A204.1 (cell line): Measurements from ENCODE around the gene IZUMO2.
A peak's percentile ranks its signal among the peaks of the same experiment; 100 is the strongest.
"Not testable (repeated sequence)": the region's sequence is repeated elsewhere in the genome, so short reads cannot be mapped to it uniquely, and the experiment has no call there.

ENCODE experiments used
- FAIRE-seq: peaks from 2 replicates; lab custom pipeline; 2012; peaks lifted over from hg19 to GRCh38; lab: Jason Lieb, UNC

IZUMO2 gene

DNA sequence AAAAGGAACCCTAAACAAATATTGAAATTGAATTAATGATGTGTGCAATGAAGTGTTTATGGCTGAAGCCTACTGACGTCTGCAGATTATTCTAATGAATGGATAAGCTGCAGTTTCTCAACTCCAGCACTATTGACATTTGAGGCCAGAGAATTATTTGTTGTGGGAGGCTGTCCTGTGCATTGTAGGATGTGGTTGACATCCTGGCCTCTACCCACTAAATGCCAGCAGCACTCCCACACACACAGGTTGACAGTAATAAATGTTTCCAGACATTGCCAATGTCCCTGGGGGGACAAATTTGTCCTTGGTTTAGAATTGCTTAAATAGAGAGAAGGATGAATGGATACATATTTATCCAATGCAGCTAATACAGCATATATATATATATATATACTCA lies 21.1 kb upstream of the IZUMO2 start:
- FAIRE-seq: no peak

DNA sequence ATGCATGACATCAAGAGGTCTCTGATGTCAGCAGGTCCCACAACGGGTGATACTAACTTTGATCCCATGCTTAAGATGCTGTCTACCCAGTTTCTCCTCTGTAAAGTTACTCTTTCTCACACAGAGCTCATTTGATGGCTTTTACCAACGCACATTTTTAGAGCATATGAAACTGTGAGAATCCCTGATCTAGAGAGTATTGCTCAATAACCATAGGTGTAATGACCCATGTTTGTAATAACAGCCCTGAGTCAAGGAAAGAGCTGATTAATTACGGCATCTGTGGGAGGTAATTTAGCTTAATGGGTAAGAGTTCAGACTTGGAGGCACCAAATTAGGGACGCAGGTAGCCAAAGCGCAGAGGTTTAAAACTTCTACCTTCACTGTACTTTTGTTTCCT lies 18.0 kb upstream of the IZUMO2 start:
- no peak for FAIRE-seq

DNA sequence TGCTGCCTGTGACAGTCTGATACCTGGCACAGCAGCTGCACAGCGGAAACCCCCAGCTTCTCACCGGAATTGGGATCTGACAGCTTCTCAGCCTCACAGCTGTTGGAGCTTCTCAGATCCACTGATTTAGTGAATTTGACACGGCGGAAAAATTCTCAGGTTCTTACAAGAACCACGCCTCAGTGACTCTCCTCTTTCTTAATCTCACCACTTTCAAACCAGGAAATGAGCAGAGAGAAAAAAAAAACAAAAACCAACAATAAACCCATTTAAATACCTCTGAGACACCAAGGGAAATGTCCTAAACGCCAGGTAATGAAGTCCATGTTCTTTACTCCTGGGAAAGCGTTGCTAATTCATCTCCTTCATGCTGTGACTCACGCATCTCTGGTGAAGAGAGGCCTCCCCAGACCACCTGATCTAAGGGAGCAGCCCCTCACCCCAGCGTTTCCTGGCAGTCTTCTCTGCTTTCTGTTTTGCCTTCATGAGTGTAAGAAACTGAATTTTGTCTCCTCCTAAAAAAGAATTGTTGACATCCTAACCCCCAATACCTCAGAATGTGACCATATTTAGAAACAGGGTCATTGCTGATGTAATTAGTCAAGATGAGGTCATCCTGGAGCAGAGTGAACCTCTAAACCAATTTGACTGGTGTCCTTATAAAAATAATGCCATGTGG lies 15.9 kb upstream of the IZUMO2 start:
- FAIRE-seq: no peak

DNA sequence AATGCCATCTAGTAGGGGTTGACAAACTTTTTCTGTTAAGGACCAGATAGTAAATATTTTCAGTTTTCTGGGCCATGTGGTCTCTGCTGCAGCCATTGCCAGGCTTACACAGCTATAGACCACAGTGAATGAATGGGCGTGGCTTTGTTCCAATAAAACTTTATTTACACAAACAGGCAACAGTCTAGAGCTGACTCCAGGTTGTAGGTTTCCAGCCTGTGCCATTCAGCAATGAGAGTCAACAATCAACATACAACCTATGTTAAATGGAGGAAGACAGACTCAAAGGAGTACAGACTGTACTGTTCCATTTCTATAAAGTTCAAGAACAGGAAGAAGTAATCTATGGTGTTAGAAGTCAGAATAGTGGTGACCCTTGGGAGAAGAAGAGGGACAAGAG lies 15.2 kb upstream of the IZUMO2 start:
- FAIRE-seq: no peak

DNA sequence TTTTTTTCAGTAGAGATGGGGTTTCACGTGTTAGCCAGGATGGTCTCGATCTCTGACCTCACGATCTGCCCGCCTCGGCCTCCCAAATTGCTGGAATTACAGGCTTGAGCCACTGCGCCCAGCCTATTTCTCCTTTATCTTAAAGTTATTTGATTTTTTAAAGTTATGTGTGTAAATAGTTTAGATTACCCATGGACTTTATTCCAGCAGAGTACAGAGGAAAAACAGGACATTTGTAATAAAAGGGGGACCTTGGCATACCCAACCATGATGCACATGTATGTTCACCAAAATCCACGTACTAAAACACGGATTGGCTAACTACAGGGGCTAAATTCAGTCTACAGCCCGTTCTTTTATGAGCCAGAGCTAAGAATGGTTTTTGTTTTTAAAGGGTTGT lies 13.7 kb upstream of the IZUMO2 start:
- no peak for FAIRE-seq

DNA sequence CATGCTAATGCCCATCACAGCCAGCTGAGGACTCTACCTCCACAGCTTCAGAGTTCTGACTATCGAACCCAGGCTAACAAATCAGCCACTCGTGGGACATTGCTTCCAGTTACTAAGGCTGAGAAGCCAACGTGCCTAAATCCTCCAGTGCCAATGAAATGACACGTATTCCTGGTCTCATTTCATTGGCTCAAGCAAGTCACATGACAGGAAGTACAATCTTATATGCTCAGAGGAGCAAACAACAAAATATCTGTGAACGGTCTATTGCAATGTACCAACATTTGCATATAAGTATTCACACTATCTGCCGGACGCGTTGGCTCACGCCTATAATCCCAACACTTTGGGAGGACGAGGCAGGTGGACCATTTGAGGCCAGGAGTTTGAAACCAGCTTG lies 12.8 kb upstream of the IZUMO2 start:
- FAIRE-seq: no peak

DNA sequence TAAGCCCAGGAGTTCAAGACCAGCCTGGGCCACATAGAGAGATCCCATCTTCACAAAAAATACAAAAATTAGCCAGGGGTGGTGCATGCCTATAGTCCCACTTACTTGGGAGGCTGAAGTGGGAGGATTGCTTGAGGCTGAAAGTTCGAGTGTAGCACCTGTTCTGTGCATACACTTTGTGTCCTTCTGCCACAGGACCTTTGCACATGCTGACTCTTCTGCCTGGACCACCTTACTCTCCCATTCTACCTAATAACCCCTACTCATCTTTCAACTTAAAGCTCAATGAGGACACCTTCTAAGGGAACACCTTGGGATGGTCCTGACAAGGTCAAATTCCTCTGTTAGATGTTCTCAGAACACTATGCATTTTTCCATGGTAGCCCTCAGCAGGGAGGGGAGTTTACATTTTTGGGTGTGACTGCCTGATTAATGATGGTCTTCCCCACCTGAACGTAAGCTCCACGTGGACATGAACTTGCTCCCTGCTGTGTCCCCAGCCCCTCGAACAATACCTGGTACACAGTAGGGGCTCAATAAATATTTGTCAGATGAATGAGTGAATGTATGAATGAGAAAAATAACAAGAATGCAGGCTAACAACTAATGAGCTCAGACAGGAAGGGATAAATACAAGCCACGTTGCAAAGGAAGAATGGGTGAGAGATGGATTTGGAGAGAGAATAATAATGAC lies 11.2 kb upstream of the IZUMO2 start:
- FAIRE-seq: no peak

DNA sequence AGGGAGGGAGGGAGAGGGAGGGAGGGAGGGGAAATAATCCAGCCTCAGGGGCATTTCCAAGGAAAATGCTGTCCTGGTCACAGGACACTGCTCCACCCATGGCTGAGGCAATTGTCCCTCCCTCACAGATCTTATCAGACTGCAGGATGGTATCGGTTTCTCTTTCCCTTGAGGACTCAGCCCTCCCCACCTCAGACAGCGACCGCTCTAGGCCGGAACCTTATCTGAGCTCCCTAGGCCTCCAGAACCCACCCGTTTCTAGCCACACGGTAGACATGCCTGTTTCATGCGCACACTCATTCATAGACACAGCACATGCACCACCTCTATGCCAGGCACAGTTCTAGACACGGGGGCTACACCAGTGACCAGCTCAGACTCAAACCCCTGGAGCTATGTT lies 10.0 kb upstream of the IZUMO2 start:
- no peak for FAIRE-seq

DNA sequence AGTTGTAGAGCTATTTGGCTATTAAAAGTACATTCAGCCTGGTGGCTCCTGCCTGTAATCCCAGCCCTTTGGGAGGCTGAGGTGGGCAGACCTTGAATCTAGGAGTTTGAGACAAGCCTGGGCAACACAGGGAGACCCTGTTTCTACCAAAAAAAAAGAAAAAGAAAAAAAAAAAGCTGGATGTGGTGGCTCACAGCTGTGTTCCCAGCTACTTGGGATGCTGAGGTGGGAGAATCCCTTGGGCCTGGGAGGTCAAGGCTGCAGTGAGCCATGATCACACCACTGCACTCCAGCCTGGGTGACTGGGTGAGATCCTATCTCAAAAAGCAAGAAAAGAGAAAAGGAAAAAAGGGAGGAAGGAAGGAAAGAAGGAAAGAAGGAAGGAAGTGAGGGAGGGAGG lies 9.6 kb upstream of the IZUMO2 start:
- FAIRE-seq: no peak

DNA sequence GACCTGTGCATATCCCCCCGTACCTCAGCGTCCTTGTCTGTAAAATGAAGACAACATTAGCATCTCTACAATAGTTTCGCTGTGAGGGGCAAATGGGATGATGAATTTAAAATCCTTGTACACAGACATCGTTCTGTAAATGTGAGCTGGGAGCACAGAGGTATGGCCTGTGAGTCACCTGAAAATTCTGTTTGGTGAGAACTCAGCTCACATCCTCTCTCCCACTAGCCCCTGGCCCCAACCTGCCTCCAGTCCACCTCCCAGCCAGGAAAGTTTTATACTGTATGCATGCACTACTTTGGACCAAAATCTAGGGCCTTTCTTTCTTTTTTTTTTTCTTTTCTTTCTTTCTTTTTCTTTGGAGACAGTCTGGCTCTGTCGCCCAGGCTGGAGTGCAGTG lies 8.7 kb upstream of the IZUMO2 start:
- no peak for FAIRE-seq

DNA sequence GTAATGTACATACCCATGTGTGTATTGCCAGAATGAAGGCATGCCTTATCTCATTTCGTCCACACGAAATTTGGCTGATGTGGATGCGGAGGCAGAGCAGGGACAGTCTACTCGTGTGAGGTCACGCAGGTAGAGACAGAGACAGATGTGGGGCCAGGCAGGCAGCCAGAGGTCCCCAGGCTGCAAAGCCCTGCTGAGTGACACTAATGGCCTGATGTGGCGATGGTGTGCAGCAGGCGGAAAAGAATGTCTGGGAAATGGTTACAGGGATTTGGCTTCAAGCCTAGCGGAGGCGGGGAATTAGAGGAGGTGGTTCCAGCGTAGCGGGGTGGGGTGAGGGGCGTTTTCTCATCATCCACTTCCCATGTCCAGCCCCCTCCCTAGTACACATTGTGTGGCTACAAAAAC lies 4.2 kb upstream of the IZUMO2 start:
- FAIRE-seq: no peak

DNA sequence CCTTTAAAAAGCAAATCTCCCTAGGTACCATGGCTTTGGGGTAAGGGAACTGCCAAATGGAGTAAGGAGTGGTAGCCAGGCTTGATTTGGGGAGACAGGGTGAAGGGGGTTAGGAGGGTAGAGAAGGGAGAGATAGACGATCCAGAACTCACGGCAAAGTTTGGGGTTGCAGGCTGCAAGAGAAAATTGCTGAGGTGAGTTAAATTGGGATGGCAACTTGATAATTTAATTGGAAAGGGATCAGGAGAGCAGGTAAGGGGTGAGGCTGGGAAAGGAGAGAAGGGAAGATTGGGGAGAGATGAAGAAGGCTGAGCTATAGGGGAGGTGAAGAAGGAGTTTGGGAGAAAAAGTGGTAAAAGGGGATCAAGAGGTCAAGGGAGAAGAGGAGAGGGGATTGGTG lies 4.0 kb downstream of the IZUMO2 start:
- no peak for FAIRE-seq

DNA sequence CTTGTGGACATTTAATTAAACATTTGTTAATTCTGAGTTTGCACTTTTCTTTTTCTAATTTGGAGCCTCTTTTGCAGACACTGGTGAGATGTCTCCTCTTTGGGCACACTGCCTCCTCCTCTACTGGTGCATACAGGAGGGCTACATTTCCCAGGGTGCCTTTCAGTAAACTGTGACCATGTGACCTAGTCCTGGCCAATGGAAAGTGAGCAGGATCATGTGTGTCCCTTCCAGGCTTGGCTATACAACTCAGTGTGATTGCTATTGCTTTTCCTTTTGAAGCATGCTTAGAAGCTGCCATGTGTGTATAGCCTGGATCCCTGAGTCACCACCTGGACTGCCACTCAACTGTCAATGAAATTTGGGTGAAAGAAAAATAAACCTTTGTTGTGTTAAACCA lies 4.5 kb downstream of the IZUMO2 start:
- FAIRE-seq: no peak

DNA sequence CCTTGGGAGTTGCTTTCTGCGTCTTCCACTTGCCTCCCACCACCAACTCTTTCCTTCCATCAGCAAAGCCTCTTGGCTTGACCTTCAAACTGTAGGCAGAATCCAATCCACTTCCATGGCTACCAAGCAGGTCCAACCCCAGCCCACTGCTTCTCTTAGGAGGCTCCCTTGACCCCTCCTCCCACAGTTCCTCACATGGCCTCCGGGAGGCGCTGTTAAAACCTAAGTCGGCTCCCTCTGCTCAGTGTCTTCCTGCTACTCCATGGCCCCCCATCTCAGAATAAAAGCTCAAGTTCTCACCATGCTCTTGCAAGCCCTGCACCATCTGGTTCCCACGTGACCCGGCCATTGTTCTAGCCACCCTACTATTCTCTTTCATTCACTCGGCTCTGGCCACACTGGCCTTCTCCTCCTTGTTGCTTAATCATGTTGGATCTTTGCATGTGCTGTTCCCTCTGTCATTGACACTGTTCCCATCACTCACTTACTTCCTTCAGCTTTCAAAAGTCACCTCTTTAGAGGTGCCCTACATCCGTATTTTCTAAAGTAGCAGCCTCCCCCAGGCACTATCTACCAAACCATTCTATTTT lies 7.5 kb downstream of the IZUMO2 start:
- no peak for FAIRE-seq

DNA sequence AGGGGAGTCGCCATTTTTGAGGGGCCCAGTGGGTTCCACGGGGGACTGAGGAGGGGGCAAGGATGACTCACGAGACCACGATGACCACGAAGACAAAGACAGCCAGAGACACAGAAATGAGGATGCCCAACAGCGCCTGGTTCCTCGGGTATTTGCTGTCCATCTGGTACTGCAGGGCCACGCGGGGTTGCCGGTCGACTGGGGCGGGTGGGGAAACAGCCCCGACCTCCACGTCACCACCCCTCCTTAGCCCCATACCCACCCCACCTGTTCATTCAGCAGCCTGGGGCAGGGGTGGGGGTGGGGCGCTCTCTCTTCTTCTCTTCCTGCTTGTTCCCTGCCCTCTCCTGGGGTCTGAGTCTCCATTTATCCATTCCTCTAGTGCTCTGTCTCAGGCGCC lies 8.6 kb downstream of the IZUMO2 start:
- no peak for FAIRE-seq

DNA sequence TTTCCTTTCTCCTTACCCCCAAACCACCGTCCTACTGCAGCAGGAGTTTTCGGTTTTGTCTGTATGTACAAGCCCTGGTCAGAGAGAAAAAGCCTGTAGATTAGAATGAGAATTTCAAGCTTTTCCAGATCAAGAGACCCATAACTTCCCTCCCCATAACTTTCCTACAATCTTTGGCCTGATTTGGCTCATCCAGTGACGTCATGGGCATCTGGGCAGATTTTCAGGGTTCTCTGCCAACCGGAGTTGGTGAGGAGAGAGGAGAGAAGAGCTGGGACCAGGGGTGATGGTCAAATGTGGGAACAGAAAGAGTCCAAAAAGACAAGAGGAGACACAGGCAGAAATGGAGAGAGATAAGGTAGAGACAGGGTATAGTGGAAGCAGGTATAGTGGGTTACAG lies 10.5 kb downstream of the IZUMO2 start:
- no peak for FAIRE-seq

DNA sequence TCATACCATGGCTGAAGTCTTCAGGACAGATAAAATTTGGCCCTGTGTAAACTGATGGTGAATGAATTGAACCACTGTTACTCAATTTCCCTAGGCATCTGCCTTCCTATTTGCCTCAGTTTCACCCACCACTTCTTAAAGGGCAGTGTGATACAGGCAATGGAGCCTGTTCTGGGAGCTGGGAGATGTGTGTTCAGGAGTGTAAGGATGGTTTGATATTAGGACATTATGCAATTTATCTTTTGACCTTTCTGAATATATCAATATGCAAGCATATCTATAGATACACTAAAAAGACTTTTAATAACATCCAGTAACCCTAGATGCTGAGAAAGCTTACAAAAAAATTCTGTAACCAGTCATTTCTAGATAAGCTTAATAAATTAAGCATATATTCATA lies 14.6 kb downstream of the IZUMO2 start:
- FAIRE-seq: no peak

DNA sequence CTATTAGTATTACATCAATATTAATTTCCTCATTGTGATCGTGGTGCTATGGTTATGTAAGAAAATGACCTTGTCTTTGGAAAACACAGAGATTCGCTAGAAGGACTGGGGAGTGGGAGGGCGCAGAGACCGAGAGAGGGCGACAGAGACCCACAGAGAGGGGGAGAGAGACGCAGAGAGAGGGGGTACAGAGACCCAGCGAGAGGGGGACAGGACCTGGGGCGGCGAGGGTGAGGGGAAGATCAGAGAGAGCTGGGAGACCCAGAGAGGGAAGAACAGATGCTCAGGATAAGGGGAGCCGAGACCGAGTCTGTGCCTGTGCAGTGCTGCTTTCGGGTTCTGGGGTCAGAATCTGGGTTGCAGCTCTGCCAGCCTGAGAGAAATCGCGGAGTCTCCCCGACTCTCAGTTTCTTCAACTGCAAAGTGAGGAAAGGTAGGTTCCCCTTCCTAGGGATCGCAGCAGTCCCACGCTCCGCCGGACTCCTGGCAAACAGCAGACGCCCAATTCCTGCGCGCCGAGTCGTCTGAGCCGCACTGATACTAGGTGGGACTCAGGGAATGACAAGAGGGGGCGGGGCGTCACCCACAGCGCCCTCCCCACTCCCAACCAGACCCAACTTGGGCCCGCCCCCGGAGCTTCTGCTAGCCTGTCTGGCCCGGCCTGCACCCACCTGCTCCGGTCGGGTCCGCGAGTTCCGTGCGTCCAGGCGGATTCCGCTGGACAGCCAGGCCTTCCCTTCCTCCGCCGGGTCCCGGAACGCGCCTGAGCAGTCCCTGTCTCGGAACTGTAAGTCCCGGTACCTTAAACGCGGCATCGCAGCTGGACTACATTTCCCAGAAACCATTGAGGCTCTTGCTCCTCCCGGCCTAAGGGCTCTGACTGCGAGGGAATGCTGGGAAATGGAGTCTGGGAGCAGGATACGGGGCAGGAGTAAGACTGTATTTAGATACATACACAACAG lies 15.3 kb downstream of the IZUMO2 start:
- peak; percentile 61 for FAIRE-seq

DNA sequence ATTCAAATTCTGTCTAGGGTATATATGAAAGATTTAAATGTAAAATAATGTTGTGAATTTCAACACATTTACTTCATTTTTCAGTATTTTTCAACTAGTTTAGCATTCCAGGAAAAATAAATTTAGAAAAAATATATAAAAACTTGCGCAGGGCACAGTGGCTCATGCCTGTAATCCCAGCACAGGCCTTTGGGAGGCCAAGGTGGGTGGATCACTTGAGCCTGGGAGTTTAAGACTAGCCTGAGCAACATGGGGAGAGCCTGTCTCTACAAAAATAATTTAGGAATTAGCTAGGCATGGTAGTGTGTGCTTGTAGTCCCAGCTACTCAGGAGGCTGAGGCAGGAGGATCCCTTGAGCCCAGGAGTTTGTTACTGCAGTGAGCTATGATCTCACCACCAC lies 21.2 kb downstream of the IZUMO2 start:
- not testable (repeated sequence) for FAIRE-seq

DNA sequence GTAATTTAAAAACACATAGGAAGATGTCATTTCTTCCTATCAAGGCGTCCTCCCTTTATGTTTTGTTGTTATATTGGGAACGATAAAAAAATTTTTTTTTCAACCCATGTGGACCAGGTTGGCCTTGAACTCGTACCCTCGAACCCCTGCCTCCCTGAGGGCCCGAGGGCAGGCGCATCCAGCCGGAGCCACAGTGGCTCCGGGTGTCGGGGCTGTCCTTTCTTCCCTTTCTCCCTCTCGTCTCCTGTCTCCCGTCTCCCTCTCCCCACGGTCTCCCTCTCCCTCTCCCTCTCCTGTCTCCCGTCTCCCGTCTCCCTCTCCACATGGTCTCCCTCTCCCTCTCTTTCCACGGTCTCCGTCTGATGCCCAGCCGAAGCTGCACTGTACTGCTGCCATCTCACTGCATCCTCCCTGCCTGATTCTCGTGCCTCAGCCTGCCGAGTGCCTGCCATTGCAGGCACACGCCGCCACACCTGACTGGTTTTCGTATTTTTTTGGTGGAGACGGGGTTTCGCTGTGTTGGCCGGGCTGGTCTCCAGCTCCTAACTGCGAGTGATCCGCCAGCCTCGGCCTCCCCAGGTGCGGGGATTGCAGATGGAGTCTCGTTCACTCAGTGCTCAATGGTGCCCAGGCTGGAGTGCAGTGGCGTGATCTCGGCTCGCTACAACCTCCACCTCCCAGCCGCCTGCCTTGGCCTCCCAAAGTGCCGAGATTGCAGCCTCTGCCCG lies 22.8 kb downstream of the IZUMO2 start:
- not testable (repeated sequence) for FAIRE-seq

DNA sequence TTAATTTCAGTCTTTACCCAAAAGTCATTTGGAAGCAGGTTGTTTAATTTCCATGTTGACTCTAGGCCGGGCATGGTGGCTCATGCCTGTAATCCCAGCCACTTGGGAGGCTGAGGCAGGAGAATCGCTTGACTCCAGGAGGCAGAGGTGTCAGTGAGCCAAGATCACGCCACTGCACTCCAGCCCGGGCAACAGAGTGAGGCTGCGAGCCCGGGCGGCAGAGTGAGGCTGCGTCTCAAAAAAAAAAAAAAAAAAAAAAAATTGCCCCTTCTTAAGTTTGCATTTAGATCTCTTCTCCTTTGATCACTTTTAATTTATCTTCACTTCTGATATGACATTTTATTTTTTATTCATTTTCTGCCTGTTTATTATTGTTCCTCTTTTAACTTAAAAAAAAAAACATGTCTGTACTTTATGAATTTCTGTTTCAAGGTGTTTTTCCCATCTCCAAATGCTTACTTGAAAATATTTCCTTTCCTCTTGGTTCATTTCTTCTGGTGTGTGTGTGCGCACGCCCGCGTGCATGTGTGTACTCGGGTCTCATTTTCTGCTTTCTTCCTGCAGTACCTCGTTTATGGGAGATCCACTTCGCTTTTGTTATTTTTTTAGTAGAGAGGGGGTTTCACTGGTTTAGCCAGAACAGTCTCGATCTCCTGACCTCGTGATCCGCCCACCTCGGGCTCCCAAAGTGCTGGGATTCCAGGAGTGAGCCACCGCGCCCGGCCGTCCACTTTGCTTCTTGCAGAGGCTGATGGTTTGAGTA lies 26.3 kb downstream of the IZUMO2 start:
- FAIRE-seq: not testable (repeated sequence)
